ENCODE measurements around the gene CCDC70.

CCDC70 gene

DNA sequence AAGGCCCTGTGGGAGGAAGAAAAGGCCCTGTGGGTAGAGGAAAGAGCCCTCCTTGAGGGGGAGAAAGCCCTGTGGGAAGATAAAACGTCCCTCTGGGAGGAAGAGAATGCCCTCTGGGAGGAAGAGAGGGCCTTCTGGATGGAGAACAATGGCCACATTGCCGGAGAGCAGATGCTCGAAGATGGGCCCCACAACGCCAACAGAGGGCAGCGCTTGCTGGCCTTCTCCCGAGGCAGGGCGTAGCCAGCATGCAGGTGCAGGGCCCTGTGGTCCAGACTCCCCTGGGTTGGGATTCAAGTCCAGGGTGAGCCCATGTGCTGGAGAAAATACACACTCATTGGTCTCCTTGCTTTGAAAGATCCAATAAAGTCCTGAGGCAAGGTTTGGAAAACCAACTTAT is 4.1 kb downstream of the CCDC70 start:
- no peak overlapping the region for H3K27ac ChIP-seq
- TF ChIP-seq, protein P1, sequence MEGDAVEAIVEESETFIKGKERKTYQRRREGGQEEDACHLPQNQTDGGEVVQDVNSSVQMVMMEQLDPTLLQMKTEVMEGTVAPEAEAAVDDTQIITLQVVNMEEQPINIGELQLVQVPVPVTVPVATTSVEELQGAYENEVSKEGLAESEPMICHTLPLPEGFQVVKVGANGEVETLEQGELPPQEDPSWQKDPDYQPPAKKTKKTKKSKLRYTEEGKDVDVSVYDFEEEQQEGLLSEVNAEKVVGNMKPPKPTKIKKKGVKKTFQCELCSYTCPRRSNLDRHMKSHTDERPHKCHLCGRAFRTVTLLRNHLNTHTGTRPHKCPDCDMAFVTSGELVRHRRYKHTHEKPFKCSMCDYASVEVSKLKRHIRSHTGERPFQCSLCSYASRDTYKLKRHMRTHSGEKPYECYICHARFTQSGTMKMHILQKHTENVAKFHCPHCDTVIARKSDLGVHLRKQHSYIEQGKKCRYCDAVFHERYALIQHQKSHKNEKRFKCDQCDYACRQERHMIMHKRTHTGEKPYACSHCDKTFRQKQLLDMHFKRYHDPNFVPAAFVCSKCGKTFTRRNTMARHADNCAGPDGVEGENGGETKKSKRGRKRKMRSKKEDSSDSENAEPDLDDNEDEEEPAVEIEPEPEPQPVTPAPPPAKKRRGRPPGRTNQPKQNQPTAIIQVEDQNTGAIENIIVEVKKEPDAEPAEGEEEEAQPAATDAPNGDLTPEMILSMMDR (IDR thresholded peaks at IDR 0.05), result no peak
- TF ChIP-seq ZFX (IDR thresholded peaks at IDR 0.05; ENCODE audit: borderline replicate concordance), result no peak

DNA sequence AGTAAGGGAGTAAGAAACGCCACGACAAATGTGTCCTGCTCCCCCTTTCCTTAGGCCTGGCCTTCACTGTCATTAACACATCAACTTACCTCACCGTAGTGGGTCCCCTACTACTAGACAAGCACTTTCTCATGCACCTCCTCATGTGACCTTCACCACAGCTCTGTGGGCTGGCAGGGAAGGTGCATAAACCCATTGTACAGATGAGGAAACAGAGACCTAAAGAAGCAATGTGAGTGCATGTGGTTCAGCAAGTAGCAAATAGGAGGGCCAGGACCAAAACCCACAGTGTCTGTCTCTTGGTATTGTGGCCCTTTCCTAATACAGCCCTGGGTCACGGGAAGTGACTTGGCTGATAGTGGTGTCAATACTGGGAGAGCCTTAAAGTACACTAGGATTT is 5.3 kb downstream of the CCDC70 start:
- no peak overlapping the region for H3K27ac ChIP-seq
- no peak for TF ChIP-seq ZFX (IDR thresholded peaks at IDR 0.05; ENCODE audit: borderline replicate concordance)
- TF ChIP-seq, protein P1 (IDR thresholded peaks at IDR 0.05), result no peak

DNA sequence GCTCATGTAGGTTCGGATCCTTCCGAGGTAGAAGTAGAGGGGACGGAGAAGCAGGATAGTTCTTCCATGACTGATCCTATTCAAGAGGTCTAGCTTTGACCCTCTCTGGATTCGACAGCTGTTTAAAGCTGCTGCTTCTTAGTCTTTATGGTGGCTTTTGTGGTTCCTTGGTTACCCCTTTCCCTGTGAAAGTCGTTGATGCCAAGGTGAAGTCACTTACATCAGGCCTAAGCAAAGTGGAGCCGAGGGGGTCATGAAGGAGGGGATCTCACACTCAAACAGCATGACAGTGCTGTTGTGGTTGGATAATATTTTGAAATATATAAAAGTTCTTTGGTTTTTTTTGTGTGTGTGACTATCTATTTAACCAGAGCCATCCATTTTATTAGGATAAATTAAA is 8.1 kb downstream of the CCDC70 start:
- no peak overlapping the region for H3K27ac ChIP-seq
- TF ChIP-seq, protein P1 (IDR thresholded peaks at IDR 0.05), result no peak
- TF ChIP-seq ZFX (IDR thresholded peaks at IDR 0.05; ENCODE audit: borderline replicate concordance), result no peak

DNA sequence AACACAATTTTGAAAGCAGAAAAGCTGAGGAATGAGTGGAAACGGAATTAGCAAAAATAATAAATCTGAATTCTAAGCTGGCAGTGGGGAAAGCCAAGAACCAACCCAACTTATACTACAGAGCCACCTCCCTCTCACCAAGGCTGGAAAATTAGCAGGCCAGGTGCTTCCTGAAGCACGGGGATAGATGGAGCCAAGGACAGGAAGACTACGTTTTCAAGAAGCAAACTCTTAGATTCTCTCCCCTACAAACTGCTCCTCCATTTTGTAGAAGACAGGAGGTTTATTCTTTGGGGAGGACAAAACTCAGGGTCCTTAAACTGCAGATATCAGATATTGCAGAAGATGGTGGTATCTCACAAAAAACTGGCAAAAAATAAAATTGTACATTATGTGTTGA is 8.8 kb downstream of the CCDC70 start:
- TF ChIP-seq, protein P1 (IDR thresholded peaks at IDR 0.05), result no peak
- no peak for TF ChIP-seq ZFX (IDR thresholded peaks at IDR 0.05; ENCODE audit: borderline replicate concordance)
- no peak overlapping the region for H3K27ac ChIP-seq

DNA sequence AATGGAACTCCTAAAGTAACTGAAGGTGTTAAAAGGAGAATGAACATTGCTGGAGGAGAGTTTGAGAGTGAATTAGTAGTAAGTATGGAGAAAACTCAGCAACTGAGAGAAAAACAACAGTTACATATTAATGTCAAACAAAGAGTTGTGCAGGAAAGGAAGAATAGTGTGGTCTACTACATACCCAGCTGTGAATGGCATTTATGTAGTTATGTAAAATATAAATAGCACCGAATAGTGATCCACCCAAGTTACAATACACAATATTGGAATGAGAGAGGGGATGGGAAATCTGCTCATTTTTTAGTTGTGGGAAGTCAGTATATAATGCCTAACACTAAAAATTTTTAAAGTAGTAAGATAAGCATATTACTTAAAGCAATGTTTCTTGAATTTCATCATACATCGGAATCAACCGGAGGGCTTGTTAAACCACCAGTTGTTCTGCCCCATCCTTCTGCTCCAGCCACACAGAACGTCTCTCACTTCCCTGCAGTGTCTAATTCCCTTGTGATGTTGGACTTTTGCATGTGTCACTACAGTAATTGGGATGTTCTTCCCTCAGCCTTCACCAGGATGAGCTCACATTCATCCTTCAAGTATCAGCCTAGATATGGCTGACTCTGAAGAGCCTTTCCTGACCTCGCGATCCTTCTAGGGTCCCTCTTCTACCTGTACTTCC is 11.5 kb downstream of the CCDC70 start:
- H3K27ac ChIP-seq, result no peak overlapping the region
- TF ChIP-seq, protein P1 (IDR thresholded peaks at IDR 0.05), result no peak
- TF ChIP-seq ZFX (IDR thresholded peaks at IDR 0.05; ENCODE audit: borderline replicate concordance), result no peak

DNA sequence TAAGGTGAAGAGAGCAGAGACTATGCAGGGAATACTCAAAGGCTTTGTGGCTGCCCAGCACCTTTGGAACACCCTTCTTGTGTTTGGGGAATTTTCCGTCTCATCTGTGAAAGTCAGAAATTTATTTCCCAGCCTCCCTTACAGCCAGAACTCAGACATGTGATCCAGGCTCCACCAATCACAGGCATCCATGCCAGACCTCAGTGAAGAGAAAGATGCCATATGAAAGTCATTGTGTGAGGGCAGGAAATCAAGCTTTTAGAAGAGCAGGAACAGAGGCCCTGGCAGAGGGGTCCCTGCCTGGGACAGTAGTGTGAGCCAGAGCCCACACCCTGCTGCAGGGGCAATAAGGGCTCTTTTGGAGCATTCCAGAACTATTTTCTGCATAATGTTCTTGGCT is 12.1 kb downstream of the CCDC70 start:
- TF ChIP-seq, protein P1 (IDR thresholded peaks at IDR 0.05), result no peak
- no peak for TF ChIP-seq ZFX (IDR thresholded peaks at IDR 0.05; ENCODE audit: borderline replicate concordance)
- no peak overlapping the region for H3K27ac ChIP-seq

DNA sequence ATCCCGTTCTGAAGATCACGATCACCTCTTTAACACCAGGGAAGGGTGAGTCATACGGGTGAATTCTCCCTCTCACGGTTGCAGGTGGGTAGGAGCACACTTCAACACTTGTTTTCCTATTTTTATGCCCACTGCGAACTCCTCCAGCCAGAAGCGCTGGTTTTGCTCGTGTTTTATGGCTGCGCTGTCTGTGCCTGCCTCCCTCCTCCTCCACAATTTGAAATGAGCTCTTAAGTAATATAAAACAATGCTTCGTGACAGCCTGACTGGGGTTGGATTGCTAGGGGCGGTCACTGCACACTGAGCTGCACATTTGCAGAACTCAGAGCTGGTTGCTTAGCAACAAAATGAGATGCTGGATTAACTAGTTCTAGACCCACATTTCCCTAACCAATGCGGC is 12.9 kb downstream of the CCDC70 start:
- H3K27ac ChIP-seq, result no peak overlapping the region
- no peak for TF ChIP-seq ZFX (IDR thresholded peaks at IDR 0.05; ENCODE audit: borderline replicate concordance)
- TF ChIP-seq, protein P1 (IDR thresholded peaks at IDR 0.05), result no peak
